Measurements from ENCODE around the gene NUDT8.
A peak's percentile ranks its signal among the peaks of the same experiment; 100 is the strongest.

The NUDT8 gene

GRCh38 chr11:67629386-67630227 lies at the start of gene NUDT8:
Gene NUDT8, minus strand, starts transcription at chr11:67629937. Its CDS starts 26 bp downstream, at chr11:67629911.
- peak; percentile 52 for DNase-seq (ENCODE audit: low read depth, low spot score)

- DNase-seq (ENCODE audit: low read depth, low spot score), result no peak
Measured at GRCh38 chr11:67675058-67675747, 45.5 kb upstream of the NUDT8 start.

GRCh38 chr11:67674442-67674871 lies 44.7 kb upstream of the NUDT8 start, which contains the start of gene ALDH3B2:
Gene ALDH3B2, minus strand, starts transcription at chr11:67674623. Its CDS starts 7,688 bp downstream, at chr11:67666935.
- DNase-seq (ENCODE audit: low read depth, low spot score), result no peak

GRCh38 chr11:67673902-67674301 lies 44.2 kb upstream of the NUDT8 start:
- DNase-seq (ENCODE audit: low read depth, low spot score), result no peak

- no peak for DNase-seq (ENCODE audit: low read depth, low spot score)
Measured at GRCh38 chr11:67673358-67673757, 43.6 kb upstream of the NUDT8 start.

- DNase-seq (ENCODE audit: low read depth, low spot score), result no peak
Measured at GRCh38 chr11:67671211-67671520, 41.4 kb upstream of the NUDT8 start.

- no peak for DNase-seq (ENCODE audit: low read depth, low spot score)
Measured at GRCh38 chr11:67670316-67671210, 40.8 kb upstream of the NUDT8 start.

- DNase-seq (ENCODE audit: low read depth, low spot score), result no peak
Measured at GRCh38 chr11:67668192-67668551, 38.4 kb upstream of the NUDT8 start.

GRCh38 chr11:67667490-67668191 lies 37.9 kb upstream of the NUDT8 start:
- no peak for DNase-seq (ENCODE audit: low read depth, low spot score)

- DNase-seq (ENCODE audit: low read depth, low spot score), result no peak
Measured at GRCh38 chr11:67666676-67667489, 37.1 kb upstream of the NUDT8 start.

- no peak for DNase-seq (ENCODE audit: low read depth, low spot score)
Measured at GRCh38 chr11:67666303-67666645, 36.5 kb upstream of the NUDT8 start.

- no peak for DNase-seq (ENCODE audit: low read depth, low spot score)
Measured at GRCh38 chr11:67665541-67666302, 36.0 kb upstream of the NUDT8 start.

- DNase-seq (ENCODE audit: low read depth, low spot score), result no peak
Measured at GRCh38 chr11:67664696-67665540, 35.2 kb upstream of the NUDT8 start.

GRCh38 chr11:67664213-67664585 lies 34.5 kb upstream of the NUDT8 start:
- DNase-seq (ENCODE audit: low read depth, low spot score), result no peak

- no peak for DNase-seq (ENCODE audit: low read depth, low spot score)
Measured at GRCh38 chr11:67663532-67664212, 33.9 kb upstream of the NUDT8 start.

- DNase-seq (ENCODE audit: low read depth, low spot score), result no peak
Measured at GRCh38 chr11:67662835-67663531, 33.2 kb upstream of the NUDT8 start.

GRCh38 chr11:67662142-67662834 lies 32.6 kb upstream of the NUDT8 start:
- no peak for DNase-seq (ENCODE audit: low read depth, low spot score)
